Spleen (tissue), 11 donors: ENCODE results near the gene SLC7A14. TPM values are rescaled to one million over a fixed set of nuclear protein-coding genes. Genes with fewer than 3 reads are reported as not detected.

Source experiments
- DNase-seq: peaks from one replicate; pipeline ENCODE4 v3.0.0-alpha.2; 2020
- H3K27ac ChIP-seq, 8 donors: fragments of 200-600 bp; sonication (generic) in 7 of 8; 1 replicate in 4 of 8; 2 replicates in 4 of 8; pipeline versions ENCODE4 v1.5.0 to v1.8.0; 2016 to 2021; ENCODE audit warnings: inconsistent platforms in 4 of 8, mild to moderate bottlenecking in 4 of 8, moderate library complexity in 1 of 8
- H3K27me3 ChIP-seq, 7 donors: fragments of 200-600 bp; sonication (generic) in 6 of 7; replicated peaks in 1 of 7; 1 replicate in 4 of 7; 2 replicates in 3 of 7; pipeline versions ENCODE4 v1.5.0 to v1.8.0; 2016 to 2021; ENCODE audit warnings: inconsistent platforms in 3 of 7, mild to moderate bottlenecking in 1 of 7
- H3K36me3 ChIP-seq, 6 donors: fragments of 200-600 bp; sonication (generic) in 5 of 6; 1 replicate in 4 of 6; 2 replicates in 2 of 6; pipeline versions ENCODE4 v1.5.0 to v1.8.0; 2016 to 2021; ENCODE audit warnings: inconsistent platforms in 2 of 6
- H3K4me1 ChIP-seq, 6 donors: fragments of 200-600 bp; sonication (generic) in 5 of 6; 1 replicate in 3 of 6; 2 replicates in 3 of 6; pipeline versions ENCODE4 v1.5.0 to v1.8.0; 2016 to 2021; ENCODE audit warnings: inconsistent platforms in 3 of 6
- H3K4me3 ChIP-seq, 8 donors: fragments of 200-600 bp; sonication (generic) in 7 of 8; 1 replicate in 4 of 8; 2 replicates in 4 of 8; pipeline versions ENCODE4 v1.5.0 to v1.8.0; 2016 to 2021; ENCODE audit warnings: inconsistent platforms in 4 of 8, mild to moderate bottlenecking in 4 of 8, moderate library complexity in 2 of 8
- H3K9me3 ChIP-seq, 8 donors: fragments of 200-600 bp; sonication (generic) in 7 of 8; 1 replicate in 4 of 8; 2 replicates in 4 of 8; pipeline versions ENCODE4 v1.5.0 to v1.8.0; 2016 to 2021; ENCODE audit warnings: inconsistent platforms in 4 of 8
- CTCF ChIP-seq, 11 experiments: fragments of 200-600 bp in 7 of 11; fragments of 450-650 bp in 4 of 11; sonication (generic) in 4 of 11; IDR thresholded peaks in 8 of 11; conservative IDR thresholded peaks in 3 of 11; 1 replicate in 7 of 11; 2 replicates in 4 of 11; pipeline versions ENCODE4 v1.4.0 to v1.8.0; 2016 to 2021; ENCODE audit warnings: antibody characterized with exemption in 11 of 11, inconsistent platforms in 4 of 11, mild to moderate bottlenecking in 1 of 11
- POLR2A ChIP-seq, 3 donors: fragments of 450-650 bp; IDR thresholded peaks; one replicate each; pipeline ENCODE4 v1.5.1; 2017; ENCODE audit warnings: antibody characterized with exemption in 3 of 3, mild to moderate bottlenecking in 1 of 3
- POLR2AphosphoS5 ChIP-seq, 3 donors: sonication (generic); formaldehyde crosslinking; IDR thresholded peaks; one replicate each; pipeline ENCODE4 v1.5.1; 2017; ENCODE audit warnings: antibody characterized with exemption in 3 of 3
- WGBS, 5 donors: extraction: QIAGEN DNeasy Blood & Tissue Kit in 3 of 5; methylation state at CpG; one replicate each; pipeline versions ENCODE4 v1.1.5 to v1.1.7; 2013 to 2018; 5-methylcytosine and 5-hydroxymethylcytosine counted together
- intact Hi-C: fragments of 100-400 bp; cut with DNase I; formaldehyde crosslinking; loops from one replicate; pipeline ENCODE4 v1.15.0; 2023; ENCODE audit warnings: low total_unique reads
- polyA plus RNA-seq, 3 donors: library from polyadenylated mRNA; stranded (reverse); fragments of 200-250 nt; gene quantifications; one replicate each; pipeline ENCODE4 v1.2.1, GENCODE V29; 2013
- total RNA-seq, 7 donors: library from RNA; depleted of rRNA in 3 of 7; stranded (reverse); fragments of >200 nt in 3 of 7; fragmentation: NEBNext Ultra II Directional in 4 of 7; extraction: Animal tissue kit (Norgen Biotek cat#: 25700) in 4 of 7; gene quantifications; one replicate each; pipeline versions ENCODE4 v1.1.0 to v1.2.1, GENCODE V29; 2016 to 2021
- donor health status: healthy with polysubstance abuse.
- donor health status: DM: no; HTN: no; CAD: no; lungs with moderate emphysema.
- donor health status: DM: no; HTN: no; CAD: no.
- donor health status: Bipolar disorder and iron deficiency.
- donor health status: healthy.
- donor health status: DM: no; HTN: no; CAD: no.
- donor health status: DM: yes; HTN: yes; CAD: no.

Gene SLC7A14
- total and polyA plus RNA-seq, 10 donors: under 0.01 TPM; not detected in 9

GRCh38 chr3:170594528-170594927 lies 8.7 kb upstream of the SLC7A14 start:
- no peak overlapping the region for H3K27ac ChIP-seq
- no peak overlapping the region for H3K4me3 ChIP-seq
- peaks cover 0 to 13% (median 0%) of the 10 kb centered on the region in 7 donors for H3K27me3 ChIP-seq
- no peaks in the 10 kb centered on the region for H3K36me3 ChIP-seq
- H3K9me3 ChIP-seq: no peaks in the 10 kb centered on the region
- intact Hi-C loops: no loop called here
- no peak for DNase-seq
- H3K4me1 ChIP-seq: no peaks in the 10 kb centered on the region
- TF ChIP-seq POLR2AphosphoS5 (IDR thresholded peaks at IDR 0.05): no peak

- H3K27me3 ChIP-seq: peaks cover 0 to 18% (median 0%) of the 10 kb centered on the region in 7 donors
- H3K9me3 ChIP-seq: no peaks in the 10 kb centered on the region
- no peak overlapping the region for H3K27ac ChIP-seq
- TF ChIP-seq POLR2AphosphoS5 (IDR thresholded peaks at IDR 0.05): no peak
- TF ChIP-seq CTCF (IDR thresholded peaks at IDR 0.05 in 8 of 11, conservative IDR thresholded peaks at IDR 0.05 in 3 of 11): no peak
- no peak for TF ChIP-seq POLR2A (IDR thresholded peaks at IDR 0.05)
- H3K36me3 ChIP-seq: no peaks in the 10 kb centered on the region
- no peak for DNase-seq
- no peaks in the 10 kb centered on the region for H3K4me1 ChIP-seq
- 56 to 91% (median 64%) methylated on average over 1 of the region's 1 CpG for WGBS, 5 donors
- H3K4me3 ChIP-seq: no peak overlapping the region
- intact Hi-C loops: no loop called here
Measured at GRCh38 chr3:170593634-170594033, 7.8 kb upstream of the SLC7A14 start.

DNA sequence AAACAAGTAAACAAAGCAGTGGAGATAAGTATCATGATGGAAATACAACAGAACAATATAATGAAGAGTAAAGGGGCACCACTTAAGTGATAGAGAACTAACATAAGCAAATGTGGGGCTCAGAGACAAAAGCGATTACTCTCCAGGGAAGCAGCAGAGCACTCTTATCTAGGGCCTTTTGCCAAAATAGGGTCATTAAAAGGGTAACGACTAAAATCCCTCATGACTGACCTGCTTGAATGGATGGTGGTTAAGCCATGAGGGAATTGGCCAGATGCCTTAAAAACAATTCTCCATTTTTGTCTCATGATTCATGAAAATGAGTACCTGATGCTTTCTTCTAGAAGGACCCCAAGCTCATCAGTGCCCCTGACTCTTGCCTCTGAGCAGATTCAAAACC lies 3.2 kb upstream of the SLC7A14 start:
- TF ChIP-seq POLR2A (IDR thresholded peaks at IDR 0.05) (no peak), POLR2AphosphoS5 (IDR thresholded peaks at IDR 0.05) (no peak), CTCF (IDR thresholded peaks at IDR 0.05 in 8 of 11, conservative IDR thresholded peaks at IDR 0.05 in 3 of 11) (no peak)
- no peak overlapping the region for H3K27ac ChIP-seq
- intact Hi-C loops: no loop called here
- peaks cover 6 to 63% (median 32%) of the 10 kb centered on the region in 7 donors for H3K27me3 ChIP-seq
- peaks cover 0 to 11% (median 2%) of the 10 kb centered on the region in 6 donors for H3K4me1 ChIP-seq
- DNase-seq: no peak
- H3K9me3 ChIP-seq: peaks cover 0 to 11% (median 0%) of the 10 kb centered on the region in 8 donors
- no peaks in the 10 kb centered on the region for H3K36me3 ChIP-seq
- no peak overlapping the region for H3K4me3 ChIP-seq
- 46 to 70% (median 56%) methylated on average over 2 of the region's 2 CpGs for WGBS, 5 donors

DNA sequence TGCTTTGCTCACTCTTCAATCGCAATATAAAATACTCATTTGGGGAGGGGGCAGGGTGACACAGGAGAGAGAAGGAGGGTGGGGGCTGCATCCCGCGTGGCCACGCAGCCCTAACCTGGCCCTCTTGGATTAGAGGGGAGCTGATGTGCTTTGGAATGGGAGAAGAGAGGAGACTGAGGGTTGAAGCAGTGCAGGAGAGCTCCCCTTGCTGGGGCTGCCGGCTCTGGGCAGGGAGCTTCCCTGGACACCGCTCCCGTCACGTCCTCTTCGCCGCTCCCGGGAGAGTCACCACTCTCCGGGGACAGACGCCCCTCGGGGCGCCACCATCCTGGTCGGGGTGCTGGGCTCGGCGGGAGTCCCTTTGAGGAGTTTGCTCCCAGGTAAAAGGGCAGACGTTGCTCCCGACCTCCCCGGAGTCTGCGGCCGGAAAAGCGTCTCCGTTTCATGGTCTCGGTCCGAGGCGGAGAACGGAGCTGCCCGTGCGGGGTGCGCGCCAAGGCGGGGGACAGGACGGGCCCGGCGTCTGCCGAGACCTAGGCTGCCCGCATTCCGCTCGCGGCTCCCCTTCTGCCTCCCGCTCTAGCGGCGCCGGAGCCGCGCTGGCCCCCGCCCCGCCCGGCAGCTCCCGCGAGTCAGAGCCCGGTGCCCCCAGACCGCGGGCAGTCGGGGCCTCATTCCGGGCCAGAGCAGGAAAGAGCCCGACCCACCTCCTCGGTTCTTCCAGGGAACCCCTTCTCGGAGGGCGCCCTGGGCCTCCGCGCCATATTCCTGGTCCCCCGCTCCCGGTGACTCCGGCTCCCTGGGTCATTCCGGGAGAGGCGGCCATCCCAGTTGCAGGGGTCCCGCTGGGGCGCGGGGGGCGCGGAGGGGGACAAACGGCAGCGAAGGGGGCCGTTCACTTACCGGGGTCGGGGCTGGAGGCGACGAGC lies 603 bp downstream of the SLC7A14 start:
- intact Hi-C loops: no loop called here
- DNase-seq: no peak
- no peak overlapping the region for H3K27ac ChIP-seq

More for the DNA sequence above, 603 bp downstream of the SLC7A14 start:
- H3K27me3 ChIP-seq: peaks cover 6 to 66% (median 41%) of the 10 kb centered on the region in 7 donors
- no peaks in the 10 kb centered on the region for H3K36me3 ChIP-seq
- peaks cover 0 to 11% (median 2%) of the 10 kb centered on the region in 6 donors for H3K4me1 ChIP-seq
- H3K9me3 ChIP-seq: peaks cover 0 to 11% (median 0%) of the 10 kb centered on the region in 8 donors
- no peak for TF ChIP-seq CTCF (IDR thresholded peaks at IDR 0.05 in 8 of 11, conservative IDR thresholded peaks at IDR 0.05 in 3 of 11)
- TF ChIP-seq POLR2AphosphoS5 (IDR thresholded peaks at IDR 0.05): no peak
- no peak for TF ChIP-seq POLR2A (IDR thresholded peaks at IDR 0.05)
- WGBS, 5 donors: 7 to 26% (median 8%) methylated on average over 25 to 81 of the region's 81 CpGs
- peak overlapping the region in 2 of 8 donors; percentile 9 to 38 for H3K4me3 ChIP-seq
